Stimulated activated CD4-positive, alpha-beta T cell treated with anti-CD3 and anti-CD28 coated beads, Interleukin-4, amount 100 ng/mL, for 4 hours (primary cell): Measurements from ENCODE around the gene VWA8.
"Not testable (repeated sequence)": the region's sequence is repeated elsewhere in the genome, so short reads cannot be mapped to it uniquely, and the experiment has no call there.

ENCODE experiments used
- DNase-seq, 2 experiments: peaks; one replicate each; pipeline ENCODE4 v3.0.0-alpha.2; 2020

VWA8 gene

DNA sequence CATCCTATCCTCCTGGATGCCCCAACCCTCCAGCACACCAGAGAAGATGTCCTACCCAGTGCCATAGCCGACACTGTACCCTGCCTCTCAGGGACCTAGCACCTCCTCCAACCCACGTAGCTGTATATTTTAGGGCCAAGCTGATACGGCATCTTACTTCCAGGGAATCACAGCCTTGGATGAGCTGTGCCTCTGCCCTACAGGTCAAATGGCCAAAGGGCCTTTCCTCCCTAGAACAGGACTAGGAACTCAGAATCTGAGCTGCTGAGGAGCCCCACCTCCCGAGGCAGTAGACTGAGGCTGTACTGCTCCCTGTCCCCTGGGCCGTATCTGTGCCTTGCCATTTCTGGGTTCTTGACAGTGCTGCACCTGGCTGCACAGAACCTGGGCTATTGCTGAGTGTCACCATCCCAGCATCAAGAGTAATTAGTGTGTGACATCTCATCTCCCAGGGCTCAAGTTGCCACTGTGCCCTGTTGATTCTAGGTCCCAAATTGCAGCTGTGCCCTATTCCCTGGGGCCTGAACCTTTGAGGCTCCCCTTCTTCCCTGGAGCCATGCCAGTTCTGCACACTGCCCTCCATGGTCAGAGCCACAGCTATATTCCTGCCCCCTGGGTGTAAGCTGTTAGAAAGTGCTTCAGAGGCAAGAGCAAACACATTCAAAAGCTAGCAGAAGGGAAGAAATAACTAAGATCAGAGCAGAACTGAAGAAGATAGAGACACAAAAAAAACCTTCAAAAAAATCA, 41.0 kb downstream of the VWA8 start:
- DNase-seq: no peak

DNA sequence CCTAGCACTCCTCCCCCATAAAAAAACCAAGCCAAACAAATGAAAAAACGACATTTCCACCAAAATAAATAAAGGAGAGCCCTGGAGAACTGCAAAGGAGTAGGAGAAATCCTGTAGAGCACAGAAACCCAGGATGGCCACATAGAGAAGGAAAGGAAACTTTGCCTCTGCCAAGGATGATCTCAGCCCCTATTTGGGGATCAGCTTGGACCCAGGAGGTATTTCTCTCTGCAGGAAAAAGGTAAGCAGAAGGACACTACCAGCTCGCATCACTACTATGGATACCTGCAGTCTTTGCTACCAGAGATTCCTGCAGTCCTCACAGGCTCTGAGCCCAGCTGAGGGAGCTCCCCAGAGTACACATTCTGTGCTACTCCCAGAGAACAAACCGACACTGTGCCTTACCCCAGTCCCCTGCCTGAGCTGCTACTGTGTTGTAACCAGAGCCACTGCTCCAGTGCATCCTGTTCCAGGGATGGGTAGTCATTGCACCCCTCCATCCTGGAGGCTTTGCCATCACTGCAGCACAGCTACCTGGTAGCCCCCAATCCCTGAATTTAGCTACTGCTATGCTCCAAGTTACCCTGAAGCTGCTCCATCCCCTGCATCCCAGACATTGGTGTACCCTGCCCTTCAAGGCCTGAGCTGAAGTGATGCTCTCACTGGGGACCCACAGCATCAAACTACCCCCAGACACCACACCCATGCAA, 41.7 kb downstream of the VWA8 start:
- DNase-seq: no peak

DNA sequence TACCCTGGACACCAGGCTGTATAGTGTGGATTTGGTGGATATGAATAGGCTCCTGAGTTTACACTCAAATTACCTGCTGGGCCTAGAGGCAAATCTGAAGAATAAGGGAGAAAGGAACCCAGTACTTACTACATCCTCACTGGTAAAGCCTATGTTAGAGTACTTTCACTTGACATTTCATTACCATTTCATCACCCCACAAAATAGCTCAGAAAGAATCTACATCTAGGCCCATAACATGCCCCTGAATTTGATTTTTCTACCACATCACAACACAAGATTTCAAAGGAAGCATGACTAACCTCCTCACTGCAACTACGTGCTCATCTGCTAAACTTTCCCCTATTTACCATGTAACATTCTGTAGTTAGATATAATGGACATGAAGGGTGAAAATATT, 43.3 kb downstream of the VWA8 start:
- no peak for DNase-seq

DNA sequence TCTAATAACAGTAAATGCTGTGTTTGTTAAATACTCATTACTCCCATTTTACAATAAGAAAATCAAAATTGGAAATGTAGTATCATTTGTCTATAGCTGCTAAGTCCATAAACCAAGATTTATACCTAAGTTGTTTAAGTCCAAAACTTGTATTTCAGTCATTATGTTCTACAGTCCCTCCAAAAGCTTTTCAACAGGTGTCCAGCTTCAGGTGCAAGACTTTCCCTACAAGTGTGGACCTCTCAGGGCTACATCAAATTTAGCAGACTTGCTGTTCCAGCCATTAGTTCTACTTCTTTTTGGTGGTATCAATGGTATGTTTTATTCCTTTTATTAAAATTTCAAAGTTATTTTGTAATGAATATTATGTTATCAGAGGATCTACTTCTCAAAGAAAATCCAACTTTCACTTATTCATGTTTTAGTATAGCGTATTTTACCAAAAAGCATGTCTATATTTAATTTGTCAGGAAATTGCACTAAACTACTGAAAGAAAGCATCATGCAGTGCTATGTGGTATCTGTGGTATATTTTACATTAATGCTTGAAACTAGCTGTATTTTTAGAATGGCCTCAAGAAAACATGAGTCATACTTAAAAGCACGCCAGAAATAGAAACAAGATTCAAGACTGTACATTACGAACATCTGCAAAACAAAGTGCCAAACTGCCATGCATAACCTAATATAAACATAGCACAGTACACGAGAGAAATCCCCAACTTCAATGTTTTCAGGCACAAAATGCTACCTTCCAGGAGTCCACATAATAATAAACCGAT, 44.5 kb downstream of the VWA8 start:
- DNase-seq: no peak

DNA sequence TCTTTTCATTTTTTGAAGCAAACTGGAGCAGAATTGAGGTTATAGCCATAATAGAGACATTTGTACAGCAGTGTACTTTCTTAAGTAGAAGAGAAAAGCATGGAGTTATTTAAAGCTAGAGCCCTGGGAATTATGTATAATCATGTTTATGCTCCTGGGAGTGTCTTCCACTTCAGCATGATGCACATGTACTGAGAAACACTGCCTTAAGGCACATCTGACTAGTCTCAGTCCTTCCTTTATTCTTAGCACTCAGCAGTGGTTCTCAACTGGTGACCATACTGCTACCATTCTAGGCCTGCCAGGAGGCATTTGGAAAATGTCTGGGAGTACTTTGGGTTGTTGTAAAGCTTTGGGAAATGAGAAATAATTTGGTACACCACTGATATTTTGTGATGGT, 45.8 kb downstream of the VWA8 start:
- no peak for DNase-seq

DNA sequence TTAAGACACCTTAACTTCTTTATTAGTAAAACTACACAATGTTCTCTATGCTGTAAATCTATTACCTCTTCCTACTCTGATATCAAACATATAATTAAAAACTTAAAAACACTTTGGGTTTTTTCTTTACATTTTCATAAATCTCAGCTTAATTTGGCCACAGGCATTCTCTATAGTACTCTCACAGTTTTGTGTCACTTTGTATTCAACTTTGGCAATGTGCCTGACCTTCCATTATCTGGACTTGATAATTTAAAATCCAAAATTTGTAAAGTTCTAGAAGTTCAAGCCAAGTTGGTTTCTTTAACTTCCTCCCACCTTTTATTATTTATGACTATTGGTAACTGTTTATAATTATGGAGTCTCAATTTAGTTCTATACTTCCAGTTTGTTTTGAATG, 46.4 kb downstream of the VWA8 start:
- no peak for DNase-seq

DNA sequence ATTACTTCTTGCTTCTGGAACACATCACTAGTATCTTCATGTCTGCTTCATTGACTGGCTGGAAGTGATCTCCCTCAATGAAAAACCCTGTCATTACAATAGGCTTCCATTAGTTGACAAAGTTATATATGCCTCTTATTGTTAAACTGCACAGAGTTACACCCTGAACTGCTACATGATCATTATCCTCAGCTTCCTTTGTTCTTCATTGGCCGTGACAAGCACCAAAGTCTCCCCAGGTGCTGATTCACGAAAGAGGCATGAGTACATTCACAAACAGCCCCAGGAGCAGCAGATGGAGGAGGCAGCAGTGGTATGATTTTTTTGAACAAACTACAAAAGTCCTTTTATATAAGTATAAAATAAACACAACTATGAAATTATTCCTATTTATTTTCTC, 51.4 kb downstream of the VWA8 start:
- no peak for DNase-seq

DNA sequence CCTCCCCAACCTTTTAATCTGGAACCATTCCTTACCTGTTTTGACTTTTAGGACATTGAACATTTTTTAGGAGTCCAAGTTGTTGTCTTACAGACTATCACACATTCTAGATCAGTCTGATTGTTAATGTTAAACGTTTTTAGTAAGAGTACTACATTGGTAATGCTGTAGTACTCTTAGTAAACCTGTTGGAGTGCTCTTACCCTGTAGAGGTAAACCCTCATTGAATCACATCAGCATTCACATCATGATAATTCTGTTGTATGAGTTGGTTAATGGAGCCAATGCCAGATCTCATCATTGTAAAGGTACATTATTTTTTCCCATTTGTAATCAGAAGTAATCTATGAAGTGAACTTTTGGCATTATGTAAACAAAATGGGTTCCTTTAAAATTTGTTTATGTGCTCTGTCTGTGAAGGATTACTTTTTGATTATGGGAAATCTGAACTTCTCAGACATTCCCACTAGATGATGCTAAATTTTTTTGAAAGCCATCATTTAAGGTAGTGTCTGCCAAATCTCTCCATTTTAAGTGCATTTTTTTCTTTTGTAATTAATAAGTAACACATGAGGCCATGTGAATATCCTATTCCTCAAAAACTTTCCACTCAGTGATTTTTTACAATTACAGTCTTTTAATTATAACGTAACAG, 55.2 kb downstream of the VWA8 start:
- DNase-seq: no peak

DNA sequence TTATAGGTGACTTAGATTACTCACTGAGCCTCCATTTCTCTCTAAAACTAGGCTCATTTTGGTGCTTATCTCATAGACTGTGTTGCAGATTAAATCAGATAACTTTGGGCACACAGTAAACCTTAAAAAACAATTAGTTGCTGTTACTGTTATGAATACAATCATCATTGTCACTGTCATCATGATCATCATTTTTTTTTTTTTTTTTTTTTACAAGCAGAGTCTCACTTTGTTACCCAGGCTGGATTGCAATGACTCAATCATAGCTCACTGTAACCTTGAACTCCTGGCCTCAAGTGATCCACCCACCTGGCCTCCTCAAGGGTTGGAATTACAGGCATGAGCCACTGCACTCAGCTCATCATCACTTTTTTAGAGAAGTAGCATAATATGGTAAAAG, 60.0 kb downstream of the VWA8 start:
- no peak for DNase-seq

DNA sequence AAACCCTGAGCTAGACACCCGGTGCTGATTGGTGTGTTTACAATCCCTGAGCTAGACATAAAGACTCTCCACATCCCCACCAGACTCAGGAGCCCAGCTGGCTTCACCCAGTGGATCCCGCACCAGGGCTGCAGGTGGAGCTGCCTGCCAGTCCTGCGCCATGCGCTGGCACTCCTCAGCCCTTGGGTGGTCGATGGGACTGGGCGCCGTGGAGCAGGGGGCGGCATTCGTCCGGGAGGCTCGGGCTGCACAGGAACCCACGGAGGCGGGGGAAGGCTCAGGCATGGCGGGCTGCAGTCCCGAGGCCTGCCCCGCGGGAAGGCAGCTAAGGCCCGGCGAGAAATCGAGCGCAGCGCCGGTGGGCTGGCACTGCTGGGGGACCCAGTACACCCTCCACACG, 62.5 kb downstream of the VWA8 start:
- not testable (repeated sequence) for DNase-seq

DNA sequence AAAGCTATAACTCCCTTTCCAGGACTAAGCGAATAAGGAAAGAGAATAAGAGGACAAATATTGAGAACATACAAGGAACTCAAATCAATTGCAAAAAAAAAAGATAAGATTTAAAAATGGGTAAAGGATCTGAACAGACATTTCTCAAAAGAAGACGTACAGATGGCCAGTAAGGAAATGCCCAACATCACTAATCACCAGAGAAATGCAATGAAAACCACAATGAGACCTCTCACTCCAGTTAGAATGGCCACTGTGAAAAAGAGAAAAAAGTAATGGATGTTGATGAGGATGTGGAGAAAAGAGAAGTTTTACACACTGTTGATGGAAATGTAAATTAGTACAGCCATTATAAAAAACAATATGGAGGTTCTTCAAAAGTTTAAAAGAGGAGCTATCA, 63.8 kb downstream of the VWA8 start:
- no peak for DNase-seq

DNA sequence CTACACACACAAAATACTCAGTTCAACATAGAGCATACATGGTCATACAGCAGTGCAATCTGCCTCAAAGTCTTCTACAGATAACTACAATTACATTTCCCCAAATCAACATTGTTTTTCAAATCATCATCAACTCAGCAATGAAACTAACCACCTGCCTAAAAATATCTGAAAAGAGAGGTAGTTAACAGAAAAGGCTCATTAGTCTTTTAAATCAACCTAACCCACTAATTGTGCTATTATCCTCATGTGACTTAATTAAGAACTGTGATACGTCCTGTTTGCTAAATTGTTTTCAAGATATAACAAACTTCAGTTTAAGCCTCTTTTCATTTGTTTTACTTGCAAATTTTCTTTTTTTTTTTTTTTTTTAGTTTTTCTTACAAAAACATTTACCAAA, 65.4 kb downstream of the VWA8 start:
- DNase-seq: no peak

DNA sequence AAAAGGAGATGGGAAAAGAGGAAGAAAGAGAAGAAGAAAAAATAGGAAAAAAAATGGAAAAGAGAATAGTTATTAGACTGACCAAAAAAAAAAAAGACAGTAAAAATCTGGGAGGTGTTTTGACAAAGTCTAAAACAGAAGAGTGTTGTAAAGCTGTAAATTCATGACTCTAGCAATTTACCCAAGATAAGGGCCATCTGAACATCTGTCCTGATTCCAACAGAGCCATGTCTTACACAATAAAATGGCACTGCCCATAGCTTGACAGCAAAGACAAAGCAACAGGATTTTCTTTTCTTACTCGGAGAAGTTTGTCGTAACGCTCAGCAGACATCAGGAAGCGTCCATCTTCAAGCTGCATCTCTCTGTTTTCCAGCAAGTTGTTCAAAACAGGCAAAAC, 69.8 kb downstream of the VWA8 start:
- no peak for DNase-seq

DNA sequence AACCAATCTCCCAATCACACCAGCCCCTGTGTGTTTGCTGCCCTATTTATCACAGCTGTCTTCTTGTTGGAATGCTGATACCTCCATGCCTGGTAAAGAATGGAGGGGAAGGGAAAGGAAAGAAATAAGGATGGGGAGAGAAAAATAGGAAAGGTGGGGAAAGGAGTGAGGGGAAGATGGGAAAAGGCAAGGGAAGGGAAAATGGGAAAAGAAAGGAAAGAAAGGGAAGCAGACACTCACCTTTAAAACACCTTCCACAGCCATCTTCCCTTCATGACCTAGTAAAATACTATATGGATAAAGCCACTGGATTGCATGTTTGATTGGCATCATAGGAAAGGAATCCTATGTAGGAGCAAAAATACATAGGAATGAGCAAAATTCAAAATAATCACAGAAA, 77.8 kb downstream of the VWA8 start:
- DNase-seq: no peak

DNA sequence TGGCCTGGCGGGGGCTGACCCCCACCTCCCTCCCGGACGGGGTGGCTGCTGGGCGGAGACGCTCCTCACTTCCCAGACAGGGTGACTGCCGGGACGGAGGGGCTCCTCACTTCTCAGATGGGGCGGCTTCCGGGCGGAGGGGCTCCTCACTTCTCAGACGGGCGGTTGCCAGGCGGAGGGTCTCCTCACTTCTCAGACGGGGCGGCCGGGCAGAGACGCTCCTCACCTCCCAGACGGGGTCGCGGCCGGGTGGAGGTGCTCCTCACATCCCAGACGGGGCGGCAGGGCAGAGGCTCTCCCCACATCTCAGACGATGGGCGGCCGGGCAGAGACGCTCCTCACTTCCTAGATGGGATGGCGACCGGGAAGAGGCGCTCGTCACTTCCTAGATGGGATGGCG, 79.0 kb downstream of the VWA8 start:
- DNase-seq: not testable (repeated sequence)

DNA sequence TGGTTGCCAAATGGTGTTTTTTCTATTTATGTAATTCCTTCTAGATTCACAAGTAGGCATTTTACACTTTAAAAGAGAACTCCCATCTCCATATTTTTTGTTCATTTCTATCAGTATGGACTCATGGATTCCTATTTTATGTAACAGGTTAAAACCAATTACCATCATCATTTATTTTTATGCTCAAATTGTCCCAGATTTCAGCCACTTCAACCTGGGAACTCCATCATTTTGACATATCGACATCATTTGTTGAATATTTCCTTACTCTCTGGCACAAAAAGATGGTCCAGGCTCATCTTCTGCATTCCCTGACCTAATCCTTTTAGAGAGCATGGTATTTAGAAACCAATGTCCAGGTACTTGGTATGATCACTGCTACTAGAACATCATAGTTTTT, 79.9 kb downstream of the VWA8 start:
- DNase-seq: no peak

DNA sequence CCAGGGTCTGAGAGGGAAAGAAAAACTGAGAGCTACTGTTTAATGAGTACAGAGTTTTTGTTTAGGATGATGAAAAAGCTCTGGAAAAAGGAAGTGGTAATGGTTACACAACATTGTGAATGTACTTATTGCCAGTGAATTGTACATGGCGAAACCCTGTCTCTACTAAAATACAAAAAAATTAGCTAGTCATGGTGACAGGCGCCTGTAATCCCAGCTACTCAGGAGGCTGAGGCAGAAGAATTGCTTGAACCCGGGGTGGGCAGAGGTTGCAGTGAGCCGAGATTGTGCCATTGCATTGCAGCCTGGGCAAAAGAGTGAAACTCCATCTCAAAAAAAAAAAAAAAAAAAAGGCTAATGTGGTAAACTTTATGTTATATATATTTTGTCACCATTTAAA, 96.3 kb downstream of the VWA8 start:
- no peak for DNase-seq

DNA sequence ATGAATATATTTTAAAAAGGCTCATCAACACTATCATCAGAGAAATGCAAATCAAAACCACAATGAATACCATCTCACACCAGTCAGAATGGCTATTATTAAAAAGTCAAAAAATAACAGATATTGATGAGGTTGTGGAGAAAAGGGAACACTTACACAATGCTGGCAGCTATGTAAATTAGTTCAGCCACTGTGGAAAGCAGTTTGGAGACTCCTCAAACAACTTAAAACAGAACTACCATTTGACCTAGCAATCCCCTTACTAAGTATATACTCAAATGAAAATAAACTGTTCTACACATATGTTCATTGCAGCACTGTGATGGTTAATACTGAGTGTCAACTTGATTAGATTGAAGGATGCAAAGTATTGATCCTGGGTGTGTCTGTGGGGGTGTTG, 98.2 kb downstream of the VWA8 start:
- not testable (repeated sequence) for DNase-seq

DNA sequence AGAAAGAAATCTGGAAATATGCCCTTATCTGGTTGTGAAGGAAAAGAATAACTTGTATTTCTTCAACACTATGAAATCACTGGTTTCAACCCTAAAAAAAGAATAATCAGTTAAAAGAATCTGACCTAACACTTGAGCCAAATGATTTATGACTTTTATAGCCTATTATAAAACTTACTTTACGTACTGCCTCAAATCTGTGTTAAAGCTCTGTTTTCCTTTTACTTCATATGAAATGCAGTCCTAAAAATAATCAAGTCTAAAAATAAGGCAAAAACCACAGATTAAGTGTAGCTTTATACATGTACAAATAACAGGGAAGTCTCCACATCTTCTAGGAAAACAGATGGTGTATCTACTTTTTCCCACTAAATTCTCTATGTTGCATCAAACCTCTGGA, 101.3 kb downstream of the VWA8 start:
- DNase-seq: no peak

DNA sequence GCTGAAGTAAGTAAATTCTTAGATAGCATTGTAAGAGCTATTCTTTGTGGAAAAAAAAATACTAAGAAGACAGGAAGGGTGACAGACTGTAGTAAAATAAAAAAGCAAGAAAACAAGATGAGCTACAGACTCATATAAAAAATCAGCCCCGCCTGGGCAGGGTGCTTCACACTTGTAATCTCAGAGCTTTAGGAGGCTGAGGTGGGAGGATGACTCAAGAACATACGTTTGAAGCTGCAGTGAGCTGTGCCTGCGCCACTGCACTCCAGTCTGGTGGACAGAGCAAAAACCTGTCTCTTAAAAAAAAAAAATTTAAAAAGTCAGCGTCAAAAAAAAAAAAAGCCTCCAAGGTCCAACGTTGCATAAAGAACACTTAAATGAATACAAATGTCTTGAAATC, 102.1 kb downstream of the VWA8 start:
- DNase-seq: no peak

DNA sequence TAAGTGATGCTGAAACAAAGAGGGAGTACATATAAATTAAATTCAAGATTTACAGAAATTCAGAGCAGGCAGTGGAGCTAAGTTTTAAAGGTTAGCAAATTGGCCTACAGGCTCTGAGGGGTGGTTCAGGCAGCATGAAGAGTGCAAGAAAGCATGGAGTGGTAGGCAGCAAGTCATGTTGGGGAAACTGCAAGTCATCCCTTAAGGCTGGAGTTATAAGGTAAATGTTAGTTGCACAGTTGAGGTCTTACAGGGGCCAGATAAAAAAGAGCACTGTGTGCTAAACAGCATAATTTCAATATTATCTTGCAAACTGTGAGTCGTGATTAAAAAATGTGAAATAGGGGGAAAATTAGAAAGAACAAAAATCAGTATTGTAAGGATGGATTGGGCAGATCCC, 106.2 kb downstream of the VWA8 start:
- DNase-seq: no peak

DNA sequence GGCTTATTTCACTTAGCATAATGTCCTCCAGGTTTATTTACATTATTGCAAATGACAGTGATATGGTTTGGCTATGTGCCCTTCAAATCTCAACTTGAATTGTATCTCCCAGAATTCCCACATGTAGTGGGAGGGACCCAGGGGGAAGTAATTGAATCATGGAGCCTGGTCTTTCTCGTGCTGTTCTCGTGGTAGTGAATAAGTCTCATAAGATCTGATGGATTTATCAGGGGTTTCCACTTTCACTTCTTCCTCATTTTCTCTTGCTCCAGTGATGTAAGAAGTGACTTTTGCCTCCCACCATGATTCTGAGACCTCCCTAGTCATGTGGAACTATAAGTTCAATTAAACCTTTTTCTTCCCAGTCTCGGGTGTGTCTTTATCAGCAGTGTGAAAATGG, 109.6 kb downstream of the VWA8 start:
- no peak for DNase-seq

DNA sequence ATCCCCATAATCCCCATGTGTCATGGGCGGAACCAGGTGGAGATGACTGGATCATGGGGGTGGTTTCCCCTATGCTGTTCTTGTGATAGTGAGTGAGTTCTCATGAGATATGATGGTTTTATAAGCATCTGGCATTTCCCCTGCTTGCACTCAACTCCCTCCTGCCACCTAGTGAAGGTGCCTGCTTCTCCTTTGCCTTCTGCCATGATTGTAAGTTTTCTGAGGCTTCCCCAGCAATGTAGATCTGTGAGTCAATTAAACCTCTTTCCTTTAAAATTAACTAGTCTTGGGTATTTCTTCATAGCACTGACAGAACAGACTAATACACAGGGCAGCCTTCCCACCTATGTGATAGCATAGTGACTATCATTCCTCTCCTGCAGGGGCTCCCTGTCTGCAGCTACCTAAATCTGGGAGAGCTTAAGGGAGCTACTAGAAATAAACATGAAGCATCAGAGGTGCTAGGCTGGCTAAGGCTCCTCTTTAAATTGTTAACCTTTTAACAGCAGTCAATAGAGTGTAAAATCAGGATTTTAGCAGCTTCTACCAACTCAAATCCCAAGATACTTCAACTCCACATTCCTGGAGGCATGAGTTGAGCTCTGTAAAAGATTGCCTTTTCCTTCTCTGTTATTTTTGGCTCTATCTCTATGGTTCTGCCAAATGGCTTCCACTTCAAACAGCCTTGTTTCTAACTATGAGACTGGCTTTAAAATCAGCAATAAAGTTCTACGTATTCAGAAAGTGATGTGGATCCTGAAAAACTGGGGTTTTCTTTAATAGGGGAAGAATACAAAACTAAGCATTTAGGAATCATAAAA, 112.3 kb downstream of the VWA8 start:
- DNase-seq: no peak
